Cardiac muscle cell (in vitro differentiated cells and primary cell): ENCODE measurements around the gene MINAR2. TPM values are rescaled to one million over a fixed set of nuclear protein-coding genes. Genes with fewer than 3 reads are reported as not detected.

Source experiments
- DNase-seq, 2 donors: peaks; one replicate each; pipeline versions ENCODE4 v3.0.0 to v3.0.0-alpha.2; 2010 to 2017; ENCODE audit warnings: low read depth in 1 of 2, low spot score in 1 of 2
- H3K27ac ChIP-seq: fragments of 200-600 bp; sonication (generic); 2 replicates; pipeline ENCODE4 v1.5.1; 2016
- H3K27me3 ChIP-seq: fragments of 200-600 bp; sonication (generic); 2 replicates; pipeline ENCODE4 v1.6.0; 2016; ENCODE audit warnings: control low read depth
- H3K36me3 ChIP-seq: fragments of 200-600 bp; sonication (generic); 2 replicates; pipeline ENCODE4 v1.5.1; 2016; ENCODE audit warnings: control low read depth
- H3K4me1 ChIP-seq: fragments of 200-600 bp; sonication (generic); 2 replicates; pipeline ENCODE4 v1.8.1; 2017; ENCODE audit warnings: low read depth, mild to moderate bottlenecking, mixed run types
- H3K4me3 ChIP-seq: fragments of 200-600 bp; sonication (generic); 2 replicates; pipeline ENCODE4 v1.5.1; 2016; ENCODE audit warnings: mild to moderate bottlenecking
- H3K9me3 ChIP-seq: fragments of 200-600 bp; sonication (generic); 2 replicates; pipeline ENCODE4 v1.5.1; 2017; ENCODE audit warnings: low read depth, mild to moderate bottlenecking, control low read depth
- CTCF ChIP-seq: IDR thresholded peaks from 2 replicates; pipeline ENCODE4 v1.5.1; 2012; ENCODE audit warnings: low read depth, mild to moderate bottlenecking, low read length
- polyA plus RNA-seq: library from polyadenylated mRNA; unstranded; fragments of >200 nt; fragmentation: Nextera tagmentation; extraction: Ambion mirVana; gene quantifications from 2 replicates; pipeline ENCODE4 v1.2.1, GENCODE V29; 2016
- total RNA-seq: library from RNA; depleted of rRNA; stranded (reverse); fragments of >200 nt; gene quantifications from 2 replicates; pipeline ENCODE4 v1.2.3, GENCODE V29; 2016

Gene MINAR2
- total and polyA plus RNA-seq, 2 experiments from 2014 or later, result not detected

- Histone ChIP-seq H3K9me3 (no peaks in the 10 kb centered on the region), H3K27ac (no peak overlapping the region), H3K4me1 (peaks cover 9% of the 10 kb centered on the region), H3K4me3 (no peak overlapping the region), H3K36me3 (no peaks in the 10 kb centered on the region), H3K27me3 (no peaks in the 10 kb centered on the region)
- DNase-seq, result no peak
- no peak for TF ChIP-seq CTCF
Measured at GRCh38 chr5:129745997-129746396, 1.9 kb upstream of the MINAR2 start.

- H3K36me3 ChIP-seq, result no peaks in the 10 kb centered on the region
- H3K9me3 ChIP-seq, result no peaks in the 10 kb centered on the region
- no peak for TF ChIP-seq CTCF
- no peaks in the 10 kb centered on the region for H3K27me3 ChIP-seq
- H3K4me1 ChIP-seq, result peaks cover 9% of the 10 kb centered on the region
- no peak overlapping the region for H3K27ac ChIP-seq
- peak in 1 of 2 donors; percentile 11 for DNase-seq
- no peak overlapping the region for H3K4me3 ChIP-seq
Measured at GRCh38 chr5:129746876-129747275, 1.0 kb upstream of the MINAR2 start.

- no peak overlapping the region for H3K27ac ChIP-seq
- no peak for TF ChIP-seq CTCF
Measured at GRCh38 chr5:129748913-129749880, 1.3 kb downstream of the MINAR2 start.

GRCh38 chr5:129760636-129761325 is 12.9 kb downstream of the MINAR2 start:
- Histone ChIP-seq H3K36me3 (no peaks in the 10 kb centered on the region), H3K9me3 (no peaks in the 10 kb centered on the region), H3K4me3 (no peak overlapping the region), H3K27me3 (no peaks in the 10 kb centered on the region), H3K4me1 (peaks cover 25% of the 10 kb centered on the region), H3K27ac (no peak overlapping the region)
- TF ChIP-seq CTCF, result no peak
- no peak for DNase-seq

More at GRCh38 chr5:129748913-129749880, 1.3 kb downstream of the MINAR2 start:
- Histone ChIP-seq H3K4me3 (no peak overlapping the region), H3K9me3 (no peaks in the 10 kb centered on the region), H3K27me3 (no peaks in the 10 kb centered on the region), H3K4me1 (no peaks in the 10 kb centered on the region), H3K36me3 (no peaks in the 10 kb centered on the region)
- DNase-seq, result no peak

GRCh38 chr5:129763651-129764050 is 15.8 kb downstream of the MINAR2 start:
- Histone ChIP-seq H3K4me1 (peaks cover 25% of the 10 kb centered on the region), H3K27ac (no peak overlapping the region), H3K9me3 (no peaks in the 10 kb centered on the region), H3K4me3 (no peak overlapping the region), H3K36me3 (no peaks in the 10 kb centered on the region), H3K27me3 (no peaks in the 10 kb centered on the region)
- no peak for TF ChIP-seq CTCF
- DNase-seq, result no peak
